Fibroblast of pulmonary artery (primary cell): Measurements from ENCODE around the gene RABIF.
"Not testable (repeated sequence)": the region's sequence is repeated elsewhere in the genome, so short reads cannot be mapped to it uniquely, and the experiment has no call there.

ENCODE experiments used
- DNase-seq: peaks from one replicate; pipeline ENCODE4 v3.0.0-alpha.2; 2010; ENCODE audit warnings: low read depth
- H3K4me3 ChIP-seq: replicated peaks from 2 replicates; pipeline ENCODE4 v1.5.1; 2011; ENCODE audit warnings: low read depth, mild to moderate bottlenecking, control low read depth, low read length, moderate library complexity
- CTCF ChIP-seq: IDR thresholded peaks from 2 replicates; pipeline ENCODE4 v1.5.1; 2011; ENCODE audit warnings: mild to moderate bottlenecking, control low read depth, low read length, inconsistent platforms; ENCODE audit errors: missing control alignments

RABIF gene

GRCh38 chr1:202888531-202889360 lies at the start of gene RABIF:
RABIF (minus strand) TSS chr1:202889149; CDS start chr1:202889098, 51 bp downstream.
- peak; percentile 26 for TF ChIP-seq CTCF
- DNase-seq: peak; percentile 94
- peak within 1 kb of the TSS; percentile 86 for H3K4me3 ChIP-seq

- no peak for DNase-seq
- H3K4me3 ChIP-seq: no peak overlapping the region
- TF ChIP-seq CTCF: no peak
Observed at GRCh38 chr1:202938287-202938925, 49.5 kb upstream of the RABIF start.

GRCh38 chr1:202936409-202936808 lies 47.5 kb upstream of the RABIF start:
- not testable (repeated sequence) for DNase-seq, H3K4me3 ChIP-seq

- TF ChIP-seq CTCF: no peak
- no peak for DNase-seq
- no peak overlapping the region for H3K4me3 ChIP-seq
Observed at GRCh38 chr1:202935844-202936243, 46.9 kb upstream of the RABIF start.

GRCh38 chr1:202934755-202935154 lies 45.8 kb upstream of the RABIF start:
- H3K4me3 ChIP-seq: no peak overlapping the region
- no peak for TF ChIP-seq CTCF
- DNase-seq: no peak

- H3K4me3 ChIP-seq: no peak overlapping the region
- TF ChIP-seq CTCF: no peak
- no peak for DNase-seq
Observed at GRCh38 chr1:202932476-202932875, 43.5 kb upstream of the RABIF start.

- peak; percentile 98 for DNase-seq
- peak; percentile 55 for TF ChIP-seq CTCF
- peak within 1 kb of the TSS; percentile 89 for H3K4me3 ChIP-seq
Observed at GRCh38 chr1:202926581-202927491, 37.9 kb upstream of the RABIF start, which contains the start of gene KLHL12. KLHL12 (minus strand) TSS chr1:202927234; CDS start chr1:202925162, 2,072 bp downstream.
